OCI-LY1 (cell line): ENCODE data around the gene ARSI.

Source experiments
- H2AFZ ChIP-seq: fragments of 200-600 bp; sonication (generic), shearing (Covaris generic); 2 replicates; pipeline ENCODE4 v1.6.0; 2014; ENCODE audit warnings: antibody characterized with exemption, mild to moderate bottlenecking, low read length
- H3F3A ChIP-seq: fragments of 200-600 bp; sonication (generic), shearing (Covaris generic); 2 replicates; pipeline ENCODE4 v1.6.0; 2014; ENCODE audit warnings: mild to moderate bottlenecking, antibody characterized with exemption, low read length, moderate library complexity; ENCODE audit not compliant: insufficient read depth
- H3K27ac ChIP-seq: fragments of 200-600 bp; sonication (generic); 2 replicates; pipeline ENCODE4 v1.5.1; 2014; ENCODE audit warnings: low read length, mixed run types, mild to moderate bottlenecking, low read depth; ENCODE audit not compliant: poor library complexity, severe bottlenecking
- H3K27me3 ChIP-seq: fragments of 200-600 bp; sonication (generic); 2 replicates; pipeline ENCODE4 v1.6.0; 2014; ENCODE audit warnings: antibody characterized with exemption, mild to moderate bottlenecking, low read length, moderate library complexity; ENCODE audit not compliant: insufficient read depth
- H3K36me3 ChIP-seq: fragments of 200-600 bp; sonication (generic); 2 replicates; pipeline ENCODE4 v1.6.1; 2014; ENCODE audit warnings: mild to moderate bottlenecking, antibody characterized with exemption, low read length, moderate library complexity, mixed read lengths; ENCODE audit not compliant: insufficient read depth
- H3K4me1 ChIP-seq: fragments of 200-600 bp; sonication (generic); 2 replicates; pipeline ENCODE4 v1.5.1; 2014; ENCODE audit warnings: mild to moderate bottlenecking, low read length, moderate library complexity; ENCODE audit not compliant: insufficient read depth, severe bottlenecking
- H3K4me2 ChIP-seq: fragments of 200-600 bp; sonication (generic), shearing (Covaris generic); 2 replicates; pipeline ENCODE4 v1.6.1; 2014; ENCODE audit warnings: low read length
- H3K4me3 ChIP-seq: fragments of 200-600 bp; sonication (generic); 2 replicates; pipeline ENCODE4 v1.5.1; 2014; ENCODE audit warnings: low read length, low read depth, mild to moderate bottlenecking, mixed read lengths; ENCODE audit not compliant: poor library complexity, severe bottlenecking
- H3K79me2 ChIP-seq: fragments of 200-600 bp; shearing (Covaris generic); 2 replicates; pipeline ENCODE4 v1.6.1; 2016; ENCODE audit warnings: mixed run types, low read length, mixed read lengths; ENCODE audit not compliant: insufficient read depth
- H3K9ac ChIP-seq: fragments of 200-600 bp; sonication (generic), shearing (Covaris generic); 2 replicates; pipeline ENCODE4 v1.6.1; 2014; ENCODE audit warnings: mild to moderate bottlenecking, low read length, mixed read lengths
- H3K9me2 ChIP-seq: fragments of 200-600 bp; sonication (generic), shearing (Covaris generic); 2 replicates; pipeline ENCODE4 v1.6.1; 2014; ENCODE audit warnings: low read depth, mild to moderate bottlenecking, low read length, mixed read lengths
- H3K9me3 ChIP-seq: fragments of 200-600 bp; shearing (Covaris generic); 2 replicates; pipeline ENCODE4 v1.6.1; 2014; ENCODE audit warnings: low read length, mixed read lengths
- H4K20me1 ChIP-seq: fragments of 200-600 bp; sonication (generic), shearing (Covaris generic); 2 replicates; pipeline ENCODE4 v1.6.0; 2016; ENCODE audit warnings: mild to moderate bottlenecking, low read length; ENCODE audit not compliant: insufficient read depth
- EZH2 ChIP-seq: fragments of 200-600 bp; sonication (generic), shearing (Covaris generic); IDR thresholded peaks from 2 replicates; pipeline ENCODE4 v1.8.0; 2017; ENCODE audit warnings: borderline replicate concordance, mixed run types, mild to moderate bottlenecking, antibody characterized with exemption, low read length, moderate library complexity, mixed read lengths
- TF ChIP-seq, protein P1 (sequence below): fragments of 200-600 bp; sonication (generic), shearing (Covaris generic); IDR thresholded peaks from 2 replicates; pipeline ENCODE4 v1.5.1; 2017; ENCODE audit warnings: mild to moderate bottlenecking, antibody characterized with exemption, low read length, moderate library complexity, mixed read lengths

Gene ARSI

DNA sequence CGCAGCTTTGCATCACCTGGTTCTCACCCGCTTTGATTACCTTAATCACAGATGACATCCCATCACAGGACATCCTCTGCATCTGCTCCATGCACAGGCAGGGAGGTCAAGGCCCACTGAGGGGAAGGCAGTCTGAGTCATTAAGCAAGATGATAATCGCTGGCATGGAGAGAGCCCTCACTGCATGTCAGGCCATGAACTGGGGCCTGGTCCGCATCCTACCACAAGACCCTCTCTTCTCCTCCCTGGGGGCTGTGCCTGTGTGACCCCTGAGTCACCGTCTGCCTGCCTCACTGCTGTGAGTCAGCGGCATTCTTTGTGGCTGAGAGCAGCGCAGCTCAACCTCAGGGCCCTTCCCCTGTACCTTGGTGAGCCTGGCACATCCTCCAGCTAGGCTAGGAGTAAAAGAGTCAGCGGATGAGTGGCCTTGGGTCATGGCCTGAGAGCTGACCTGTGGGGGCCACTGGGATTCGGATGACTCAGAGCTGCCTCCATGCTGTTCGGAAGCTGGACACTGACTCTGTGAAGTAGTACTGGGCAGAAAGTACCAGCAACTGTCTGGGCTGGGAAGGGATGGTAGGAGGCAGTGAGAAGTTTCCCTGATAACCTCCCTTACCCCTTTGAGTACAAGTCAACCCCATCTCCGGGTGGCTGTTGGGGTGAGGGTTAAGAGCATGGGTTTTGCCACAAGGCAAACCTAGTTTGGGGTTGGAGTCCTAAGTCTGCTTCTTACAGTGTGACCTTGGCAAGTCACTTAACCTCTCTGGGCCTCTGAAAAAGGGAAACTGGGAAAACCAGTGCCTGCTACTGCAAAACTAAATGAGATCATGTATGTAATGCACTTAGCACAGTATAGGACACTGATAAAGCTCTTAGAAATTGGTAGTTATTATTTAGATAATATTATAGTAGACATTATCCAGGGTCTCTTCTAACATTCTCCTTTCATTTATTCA lies 14.6 kb upstream of the ARSI start:
- Histone ChIP-seq H3K4me2 (no peak overlapping the region), H3K4me1 (no peaks in the 10 kb centered on the region), H3K27me3 (0 out of 2 replicates have a peak, but pooled peaks cover 5% of the 10 kb centered on the region), H3F3A (no peaks in the 10 kb centered on the region), H3K9me3 (no peaks in the 10 kb centered on the region), H3K79me2 (no peaks in the 10 kb centered on the region), H3K27ac (no peak overlapping the region), H3K9ac (no peak overlapping the region), H3K9me2 (no peaks in the 10 kb centered on the region), H4K20me1 (no peaks in the 10 kb centered on the region), H3K4me3 (no peak overlapping the region), H2AFZ (no peak overlapping the region), H3K36me3 (no peaks in the 10 kb centered on the region)
- TF ChIP-seq, protein P1, sequence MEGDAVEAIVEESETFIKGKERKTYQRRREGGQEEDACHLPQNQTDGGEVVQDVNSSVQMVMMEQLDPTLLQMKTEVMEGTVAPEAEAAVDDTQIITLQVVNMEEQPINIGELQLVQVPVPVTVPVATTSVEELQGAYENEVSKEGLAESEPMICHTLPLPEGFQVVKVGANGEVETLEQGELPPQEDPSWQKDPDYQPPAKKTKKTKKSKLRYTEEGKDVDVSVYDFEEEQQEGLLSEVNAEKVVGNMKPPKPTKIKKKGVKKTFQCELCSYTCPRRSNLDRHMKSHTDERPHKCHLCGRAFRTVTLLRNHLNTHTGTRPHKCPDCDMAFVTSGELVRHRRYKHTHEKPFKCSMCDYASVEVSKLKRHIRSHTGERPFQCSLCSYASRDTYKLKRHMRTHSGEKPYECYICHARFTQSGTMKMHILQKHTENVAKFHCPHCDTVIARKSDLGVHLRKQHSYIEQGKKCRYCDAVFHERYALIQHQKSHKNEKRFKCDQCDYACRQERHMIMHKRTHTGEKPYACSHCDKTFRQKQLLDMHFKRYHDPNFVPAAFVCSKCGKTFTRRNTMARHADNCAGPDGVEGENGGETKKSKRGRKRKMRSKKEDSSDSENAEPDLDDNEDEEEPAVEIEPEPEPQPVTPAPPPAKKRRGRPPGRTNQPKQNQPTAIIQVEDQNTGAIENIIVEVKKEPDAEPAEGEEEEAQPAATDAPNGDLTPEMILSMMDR: no peak
- TF ChIP-seq EZH2: no peak

DNA sequence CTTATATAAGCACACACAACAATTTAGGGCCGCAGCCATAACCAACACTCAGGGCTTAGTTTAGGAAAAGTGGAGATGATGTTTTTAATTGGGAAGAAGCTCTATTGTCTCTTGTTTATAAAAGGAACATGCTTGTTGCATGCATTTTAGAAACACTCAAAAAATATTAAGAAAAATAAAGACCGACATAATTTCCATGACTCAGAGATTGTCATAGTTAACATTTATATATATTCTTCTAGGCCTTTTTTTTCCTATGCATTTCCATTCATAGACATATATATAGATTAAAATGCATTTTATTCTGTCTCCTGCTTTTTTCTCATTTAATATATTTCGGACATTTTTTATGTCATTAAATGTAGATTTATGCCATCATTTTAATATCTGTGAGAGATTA lies 13.6 kb upstream of the ARSI start:
- Histone ChIP-seq H3K79me2 (no peaks in the 10 kb centered on the region), H4K20me1 (no peaks in the 10 kb centered on the region), H3K4me1 (no peaks in the 10 kb centered on the region), H3K9me3 (no peaks in the 10 kb centered on the region), H3K27ac (no peak overlapping the region), H2AFZ (no peak overlapping the region), H3K9me2 (no peaks in the 10 kb centered on the region), H3F3A (no peaks in the 10 kb centered on the region), H3K4me3 (no peak overlapping the region), H3K9ac (no peak overlapping the region), H3K36me3 (no peaks in the 10 kb centered on the region), H3K27me3 (0 out of 2 replicates have a peak, but pooled peaks cover 5% of the 10 kb centered on the region), H3K4me2 (no peak overlapping the region)
- TF ChIP-seq, protein P1: no peak
- TF ChIP-seq EZH2: no peak

DNA sequence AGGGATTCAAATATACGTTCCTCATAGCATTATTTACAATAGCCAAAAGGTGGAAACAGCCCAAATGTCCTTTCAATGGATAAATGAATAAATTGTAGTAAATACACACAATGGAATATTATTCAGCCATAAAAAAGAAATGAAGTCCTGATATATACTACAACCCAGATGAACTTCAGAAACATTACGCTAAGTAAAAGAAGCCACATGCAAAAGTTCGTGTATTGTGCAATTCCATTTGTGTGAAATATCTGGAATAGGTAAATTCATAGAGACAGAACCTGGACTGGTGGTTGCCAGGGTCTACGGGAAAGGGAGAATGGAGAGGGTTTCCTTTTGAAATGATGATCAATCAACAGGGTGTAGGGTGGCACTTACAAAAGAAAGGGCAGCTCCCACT lies 12.5 kb upstream of the ARSI start:
- H3K4me3 ChIP-seq: no peak overlapping the region
- H3K4me2 ChIP-seq: no peak overlapping the region
- no peaks in the 10 kb centered on the region for H3F3A ChIP-seq
- no peaks in the 10 kb centered on the region for H3K9me2 ChIP-seq
- no peaks in the 10 kb centered on the region for H3K4me1 ChIP-seq
- H4K20me1 ChIP-seq: no peaks in the 10 kb centered on the region
- H2AFZ ChIP-seq: no peak overlapping the region
- no peaks in the 10 kb centered on the region for H3K9me3 ChIP-seq
- no peaks in the 10 kb centered on the region for H3K36me3 ChIP-seq
- H3K27ac ChIP-seq: no peak overlapping the region
- H3K79me2 ChIP-seq: no peaks in the 10 kb centered on the region
- TF ChIP-seq EZH2: no peak
- TF ChIP-seq, protein P1: no peak
- H3K27me3 ChIP-seq: 0 out of 2 replicates have a peak, but pooled peaks cover 4% of the 10 kb centered on the region
- H3K9ac ChIP-seq: no peak overlapping the region
